ENCODE results near the gene NR6A1.

NR6A1 gene

DNA sequence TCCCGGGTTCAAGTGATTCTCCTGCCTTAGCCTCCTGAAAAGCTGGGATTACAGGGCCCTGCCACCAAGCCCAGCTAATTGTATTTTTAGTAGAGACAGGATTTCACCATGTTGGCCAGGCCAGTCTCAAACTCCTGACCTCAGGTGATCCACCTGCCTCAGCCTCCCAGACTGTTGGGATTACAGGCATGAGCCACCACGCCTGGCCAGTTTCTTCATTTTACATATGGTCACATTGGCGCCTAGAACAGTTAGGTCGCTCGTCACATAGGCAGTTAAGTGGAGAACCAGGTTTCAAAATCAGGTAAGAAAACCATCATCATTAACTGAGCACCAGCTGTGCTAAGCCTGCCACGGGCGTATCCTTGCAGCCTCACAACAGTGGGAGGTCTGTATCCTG, 41.9 kb upstream of the NR6A1 start:
- Histone ChIP-seq H3K36me3 (ENCODE audit: control insufficient read depth, insufficient read depth, low read length) (no peaks in the 10 kb centered on the region; the same call in 1 of the 2 replicates), H3K4me3 (replicated peaks; ENCODE audit: low read depth, low read length) (no peak overlapping the region), H3K27me3 (replicated peaks; ENCODE audit: control insufficient read depth, insufficient read depth, low read length) (no peaks in the 10 kb centered on the region)
- TF ChIP-seq, protein P1, sequence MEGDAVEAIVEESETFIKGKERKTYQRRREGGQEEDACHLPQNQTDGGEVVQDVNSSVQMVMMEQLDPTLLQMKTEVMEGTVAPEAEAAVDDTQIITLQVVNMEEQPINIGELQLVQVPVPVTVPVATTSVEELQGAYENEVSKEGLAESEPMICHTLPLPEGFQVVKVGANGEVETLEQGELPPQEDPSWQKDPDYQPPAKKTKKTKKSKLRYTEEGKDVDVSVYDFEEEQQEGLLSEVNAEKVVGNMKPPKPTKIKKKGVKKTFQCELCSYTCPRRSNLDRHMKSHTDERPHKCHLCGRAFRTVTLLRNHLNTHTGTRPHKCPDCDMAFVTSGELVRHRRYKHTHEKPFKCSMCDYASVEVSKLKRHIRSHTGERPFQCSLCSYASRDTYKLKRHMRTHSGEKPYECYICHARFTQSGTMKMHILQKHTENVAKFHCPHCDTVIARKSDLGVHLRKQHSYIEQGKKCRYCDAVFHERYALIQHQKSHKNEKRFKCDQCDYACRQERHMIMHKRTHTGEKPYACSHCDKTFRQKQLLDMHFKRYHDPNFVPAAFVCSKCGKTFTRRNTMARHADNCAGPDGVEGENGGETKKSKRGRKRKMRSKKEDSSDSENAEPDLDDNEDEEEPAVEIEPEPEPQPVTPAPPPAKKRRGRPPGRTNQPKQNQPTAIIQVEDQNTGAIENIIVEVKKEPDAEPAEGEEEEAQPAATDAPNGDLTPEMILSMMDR (IDR thresholded peaks at IDR 0.05; ENCODE audit: insufficient read depth, low read length, poor library complexity, severe bottlenecking) = no peak
- DNase-seq (ENCODE audit: extremely low read depth, insufficient read length) = no peak

DNA sequence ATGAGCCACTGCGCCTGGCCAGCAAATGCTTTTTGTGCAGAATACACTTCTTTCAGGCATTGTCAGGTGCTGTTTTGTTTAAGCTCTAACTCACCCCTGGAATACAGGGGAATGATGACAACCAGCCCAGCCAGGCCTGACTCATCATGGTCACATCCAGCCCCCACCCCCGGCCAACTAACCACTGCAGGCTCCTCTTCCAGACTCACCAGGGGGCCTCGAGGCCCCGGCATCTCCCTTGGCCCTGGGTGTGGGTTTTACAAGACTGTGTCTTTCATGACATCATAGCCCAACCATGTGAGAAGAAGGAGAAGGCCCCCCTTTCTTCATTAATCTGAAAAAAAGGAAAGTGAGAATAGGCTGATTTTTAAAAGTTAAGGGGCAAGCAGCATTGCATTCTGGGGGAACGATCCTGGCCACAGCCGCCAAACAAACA, 41.3 kb upstream of the NR6A1 start:
- Histone ChIP-seq H3K27me3 (replicated peaks; ENCODE audit: control insufficient read depth, insufficient read depth, low read length) (no peaks in the 10 kb centered on the region), H3K4me3 (replicated peaks; ENCODE audit: low read depth, low read length) (no peak overlapping the region), H3K36me3 (ENCODE audit: control insufficient read depth, insufficient read depth, low read length) (no peaks in the 10 kb centered on the region; the same call in 1 of the 2 replicates)
- TF ChIP-seq, protein P1 (IDR thresholded peaks at IDR 0.05; ENCODE audit: insufficient read depth, low read length, poor library complexity, severe bottlenecking) = no peak
- DNase-seq (ENCODE audit: extremely low read depth, insufficient read length) = no peak

DNA sequence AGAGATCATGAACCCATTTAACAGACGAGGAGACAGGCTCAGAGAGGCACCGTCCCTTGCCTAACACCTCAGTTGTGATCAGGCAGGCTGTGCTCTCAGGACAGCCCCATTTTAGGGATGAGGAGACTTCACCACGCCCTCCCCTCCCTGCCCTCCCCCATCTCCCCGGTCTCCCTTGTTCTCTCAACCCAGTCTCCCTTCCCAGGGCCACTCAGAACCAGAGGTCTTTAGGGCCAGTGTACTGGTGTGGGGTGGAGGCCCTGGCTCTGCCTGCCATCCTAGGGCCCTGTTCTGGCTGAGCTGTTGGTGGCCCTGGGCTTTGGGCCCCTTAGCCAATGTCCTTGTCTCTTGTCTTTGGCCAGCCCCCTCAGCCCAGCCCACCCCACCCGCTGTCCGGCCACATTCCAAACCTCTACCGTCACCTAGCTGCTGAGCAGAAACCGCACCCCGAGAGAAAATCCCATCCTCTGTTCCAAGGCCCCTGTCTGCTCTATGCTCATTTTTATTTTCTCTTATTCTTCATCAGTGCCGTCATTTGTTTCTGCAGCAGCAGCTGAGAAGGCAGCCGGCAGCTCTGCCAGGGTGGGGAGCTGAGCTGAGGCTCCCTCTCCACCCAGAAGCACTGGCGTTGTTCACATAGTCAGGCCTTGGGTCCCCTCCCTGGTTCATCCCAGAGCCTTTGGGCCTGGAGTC, 39.7 kb upstream of the NR6A1 start:
- Histone ChIP-seq H3K27me3 (replicated peaks; ENCODE audit: control insufficient read depth, insufficient read depth, low read length) (no peaks in the 10 kb centered on the region), H3K4me3 (replicated peaks; ENCODE audit: low read depth, low read length) (no peak overlapping the region), H3K36me3 (ENCODE audit: control insufficient read depth, insufficient read depth, low read length) (no peaks in the 10 kb centered on the region; the same call in 1 of the 2 replicates)
- TF ChIP-seq, protein P1 (IDR thresholded peaks at IDR 0.05; ENCODE audit: insufficient read depth, low read length, poor library complexity, severe bottlenecking) = no peak
- DNase-seq (ENCODE audit: extremely low read depth, insufficient read length) = no peak

DNA sequence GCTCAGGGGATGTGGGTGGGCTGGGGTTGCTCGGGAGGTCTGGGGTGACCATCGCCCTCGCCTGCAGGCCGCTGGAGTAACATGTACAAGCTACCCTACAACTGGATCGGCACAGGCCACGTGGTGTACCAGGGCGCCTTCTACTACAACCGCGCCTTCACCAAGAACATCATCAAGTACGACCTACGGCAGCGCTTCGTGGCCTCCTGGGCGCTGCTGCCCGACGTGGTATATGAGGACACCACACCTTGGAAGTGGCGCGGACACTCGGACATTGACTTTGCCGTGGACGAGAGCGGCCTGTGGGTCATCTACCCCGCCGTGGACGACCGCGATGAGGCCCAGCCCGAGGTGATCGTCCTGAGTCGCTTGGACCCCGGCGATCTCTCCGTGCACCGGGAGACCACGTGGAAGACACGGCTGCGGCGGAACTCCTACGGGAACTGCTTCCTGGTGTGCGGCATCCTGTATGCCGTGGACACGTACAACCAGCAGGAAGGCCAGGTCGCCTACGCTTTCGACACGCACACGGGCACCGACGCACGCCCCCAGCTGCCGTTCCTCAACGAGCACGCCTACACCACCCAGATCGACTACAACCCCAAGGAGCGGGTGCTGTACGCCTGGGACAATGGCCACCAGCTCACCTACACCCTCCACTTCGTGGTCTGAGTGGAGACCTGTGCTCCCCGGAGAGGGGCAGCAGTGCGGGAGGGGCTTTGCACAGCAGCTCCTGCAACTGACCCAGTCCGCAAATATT, 38.8 kb upstream of the NR6A1 start:
- H3K27me3 ChIP-seq (replicated peaks; ENCODE audit: control insufficient read depth, insufficient read depth, low read length) = no peaks in the 10 kb centered on the region
- H3K4me3 ChIP-seq (replicated peaks; ENCODE audit: low read depth, low read length) = no peak overlapping the region
- TF ChIP-seq, protein P1 (IDR thresholded peaks at IDR 0.05; ENCODE audit: insufficient read depth, low read length, poor library complexity, severe bottlenecking) = no peak
- no peak for DNase-seq (ENCODE audit: extremely low read depth, insufficient read length)
- H3K36me3 ChIP-seq (ENCODE audit: control insufficient read depth, insufficient read depth, low read length) = no peaks in the 10 kb centered on the region; the same call in 1 of the 2 replicates

DNA sequence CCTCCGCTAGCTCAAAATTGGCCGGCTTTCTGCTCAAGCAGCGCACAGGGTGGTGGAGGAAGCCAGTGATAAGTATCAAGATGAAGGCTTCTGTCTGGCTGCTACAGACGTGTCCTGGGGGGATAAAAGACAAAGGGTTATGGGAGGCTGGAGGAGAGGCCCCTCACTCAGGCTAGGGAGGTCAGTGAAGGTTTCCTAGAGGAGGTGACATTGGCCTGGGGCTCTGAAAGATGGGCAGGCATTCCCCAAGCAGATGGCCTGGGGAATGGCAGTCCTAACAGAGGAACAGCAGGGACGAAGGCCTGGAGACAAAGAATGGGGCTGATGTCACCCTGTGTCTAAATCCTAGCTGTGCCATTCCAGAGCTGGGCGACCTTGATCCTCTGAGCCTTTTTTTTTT, 38.1 kb upstream of the NR6A1 start:
- no peak for DNase-seq (ENCODE audit: extremely low read depth, insufficient read length)
- Histone ChIP-seq H3K27me3 (replicated peaks; ENCODE audit: control insufficient read depth, insufficient read depth, low read length) (no peaks in the 10 kb centered on the region), H3K36me3 (ENCODE audit: control insufficient read depth, insufficient read depth, low read length) (no peaks in the 10 kb centered on the region; the same call in 1 of the 2 replicates), H3K4me3 (replicated peaks; ENCODE audit: low read depth, low read length) (no peak overlapping the region)
- TF ChIP-seq, protein P1 (IDR thresholded peaks at IDR 0.05; ENCODE audit: insufficient read depth, low read length, poor library complexity, severe bottlenecking) = no peak
